ENCODE results near the gene CHD6.

DNA sequence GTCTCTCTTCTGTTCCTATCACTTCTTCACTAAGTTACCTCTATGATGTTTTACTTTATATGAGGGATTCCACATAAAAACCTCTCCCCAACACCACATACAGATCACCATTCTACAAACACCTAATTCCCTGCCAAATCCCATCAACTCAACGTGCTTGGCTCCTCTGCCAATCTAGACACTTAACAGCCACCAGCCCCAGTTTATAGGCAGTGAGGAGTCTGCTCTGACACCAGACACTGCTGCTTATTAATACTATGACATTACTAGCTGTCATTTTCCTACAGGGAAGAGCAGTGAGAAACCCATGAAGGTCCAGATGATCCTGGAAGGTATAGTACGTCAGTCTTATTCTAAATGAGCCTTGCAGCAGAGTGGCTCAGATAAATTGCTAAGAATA, 104.3 kb downstream of the CHD6 start:
- TF ChIP-seq, protein P1, sequence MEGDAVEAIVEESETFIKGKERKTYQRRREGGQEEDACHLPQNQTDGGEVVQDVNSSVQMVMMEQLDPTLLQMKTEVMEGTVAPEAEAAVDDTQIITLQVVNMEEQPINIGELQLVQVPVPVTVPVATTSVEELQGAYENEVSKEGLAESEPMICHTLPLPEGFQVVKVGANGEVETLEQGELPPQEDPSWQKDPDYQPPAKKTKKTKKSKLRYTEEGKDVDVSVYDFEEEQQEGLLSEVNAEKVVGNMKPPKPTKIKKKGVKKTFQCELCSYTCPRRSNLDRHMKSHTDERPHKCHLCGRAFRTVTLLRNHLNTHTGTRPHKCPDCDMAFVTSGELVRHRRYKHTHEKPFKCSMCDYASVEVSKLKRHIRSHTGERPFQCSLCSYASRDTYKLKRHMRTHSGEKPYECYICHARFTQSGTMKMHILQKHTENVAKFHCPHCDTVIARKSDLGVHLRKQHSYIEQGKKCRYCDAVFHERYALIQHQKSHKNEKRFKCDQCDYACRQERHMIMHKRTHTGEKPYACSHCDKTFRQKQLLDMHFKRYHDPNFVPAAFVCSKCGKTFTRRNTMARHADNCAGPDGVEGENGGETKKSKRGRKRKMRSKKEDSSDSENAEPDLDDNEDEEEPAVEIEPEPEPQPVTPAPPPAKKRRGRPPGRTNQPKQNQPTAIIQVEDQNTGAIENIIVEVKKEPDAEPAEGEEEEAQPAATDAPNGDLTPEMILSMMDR (IDR thresholded peaks at IDR 0.05), result no peak
- TF ChIP-seq POLR2A (IDR thresholded peaks at IDR 0.05), result no peak

Measured in uterus (tissue), 2 donors.